Medulla oblongata (tissue), 1 donor: ENCODE measurements around the gene RNFT2.
"Not testable (repeated sequence)": the region's sequence is repeated elsewhere in the genome, so short reads cannot be mapped to it uniquely, and the experiment has no call there.

Experiments
- DNase-seq: peaks from one replicate; pipeline ENCODE4 v3.0.0-alpha.2; 2015; ENCODE audit errors: extremely low spot score

Gene RNFT2

GRCh38 chr12:116744766-116745165 is 6.7 kb downstream of the RNFT2 start:
- DNase-seq = no peak

- no peak for DNase-seq
These were observed 7.4 kb downstream of the RNFT2 start for GRCh38 chr12:116745554-116745953.

- DNase-seq = no peak
These were observed 11.8 kb downstream of the RNFT2 start for GRCh38 chr12:116749884-116750283.

- no peak for DNase-seq
These were observed 12.2 kb downstream of the RNFT2 start for GRCh38 chr12:116750298-116750697.

- DNase-seq = not testable (repeated sequence)
These were observed 16.0 kb downstream of the RNFT2 start for GRCh38 chr12:116754097-116754496.

- not testable (repeated sequence) for DNase-seq
These were observed 16.7 kb downstream of the RNFT2 start for GRCh38 chr12:116754783-116755182.

GRCh38 chr12:116759783-116760621 is 21.9 kb downstream of the RNFT2 start:
- no peak for DNase-seq

- no peak for DNase-seq
These were observed 22.5 kb downstream of the RNFT2 start for GRCh38 chr12:116760622-116761020.

- no peak for DNase-seq
These were observed 23.4 kb downstream of the RNFT2 start for GRCh38 chr12:116761499-116761898.

- DNase-seq = no peak
These were observed 27.2 kb downstream of the RNFT2 start for GRCh38 chr12:116765271-116765670.

- no peak for DNase-seq
These were observed 28.2 kb downstream of the RNFT2 start for GRCh38 chr12:116766285-116766684.

- DNase-seq = no peak
These were observed 28.6 kb downstream of the RNFT2 start for GRCh38 chr12:116766746-116767145.

GRCh38 chr12:116771651-116772050 is 33.5 kb downstream of the RNFT2 start:
- DNase-seq = no peak

GRCh38 chr12:116773276-116773731 is 35.2 kb downstream of the RNFT2 start:
- no peak for DNase-seq

GRCh38 chr12:116774020-116774419 is 35.9 kb downstream of the RNFT2 start:
- DNase-seq = no peak

GRCh38 chr12:116777245-116777644 is 39.1 kb downstream of the RNFT2 start:
- no peak for DNase-seq

- no peak for DNase-seq
These were observed 41.5 kb downstream of the RNFT2 start for GRCh38 chr12:116779597-116779996.

GRCh38 chr12:116780942-116781341 is 42.8 kb downstream of the RNFT2 start:
- no peak for DNase-seq

GRCh38 chr12:116783525-116784237 is 45.6 kb downstream of the RNFT2 start:
- no peak for DNase-seq

- no peak for DNase-seq
These were observed 46.1 kb downstream of the RNFT2 start for GRCh38 chr12:116784238-116784612.

- DNase-seq = not testable (repeated sequence)
These were observed 51.4 kb downstream of the RNFT2 start for GRCh38 chr12:116789562-116789961.

- DNase-seq = no peak
These were observed 52.0 kb downstream of the RNFT2 start for GRCh38 chr12:116790066-116790465.

- no peak for DNase-seq
These were observed 54.3 kb downstream of the RNFT2 start for GRCh38 chr12:116792403-116792802.
